Measurements from ENCODE around the gene KLF14. TPM values are rescaled to one million over a fixed set of nuclear protein-coding genes. Genes with fewer than 3 reads are reported as not detected.
A peak's percentile ranks its signal among the peaks of the same experiment; 100 is the strongest.
"Not testable (repeated sequence)": the region's sequence is repeated elsewhere in the genome, so short reads cannot be mapped to it uniquely, and the experiment has no call there.

The KLF14 gene
- total RNA-seq, 2 experiments from 2014 or later = not detected

GRCh38 chr7:130701650-130702049 lies 32.4 kb downstream of the KLF14 start:
- DNase-seq (no peak), ATAC-seq (no peak)
- no peak overlapping the region for H3K4me3 Mint-ChIP-seq
- H3K36me3 Mint-ChIP-seq (ENCODE audit: low read depth) = no peaks in the 10 kb centered on the region
- H3K4me1 Mint-ChIP-seq (ENCODE audit: low read depth) = no peaks in the 10 kb centered on the region
- ChIA-PET POLR2A (no interaction called here), CTCF (no interaction called here)
- intact Hi-C loops (cut with micrococcal nuclease) = no loop called here
- H3K27ac Mint-ChIP-seq = no peak overlapping the region
- no peaks in the 10 kb centered on the region for H3K9me3 Mint-ChIP-seq
- no peak for TF ChIP-seq CTCF (IDR thresholded peaks at IDR 0.05)
- peaks cover 13% of the 10 kb centered on the region for H3K27me3 Mint-ChIP-seq

GRCh38 chr7:130700760-130701159 lies 33.2 kb downstream of the KLF14 start:
- POLR2A ChIA-PET = no interaction called here
- no peaks in the 10 kb centered on the region for H3K4me1 Mint-ChIP-seq (ENCODE audit: low read depth)
- H3K27ac Mint-ChIP-seq = no peak overlapping the region
- H3K4me3 Mint-ChIP-seq = no peak overlapping the region
- ATAC-seq = no peak
- no peak for DNase-seq
- intact Hi-C loops (cut with micrococcal nuclease) = no loop called here
- TF ChIP-seq CTCF (IDR thresholded peaks at IDR 0.05) = no peak
- no peaks in the 10 kb centered on the region for H3K9me3 Mint-ChIP-seq
- CTCF ChIA-PET = no interaction called here
- H3K27me3 Mint-ChIP-seq = peaks cover 5% of the 10 kb centered on the region
- no peaks in the 10 kb centered on the region for H3K36me3 Mint-ChIP-seq (ENCODE audit: low read depth)

GRCh38 chr7:130699686-130700085 lies 34.3 kb downstream of the KLF14 start:
- CTCF ChIA-PET = interaction anchor here (1.3 kb wide), 1 partner anchor 59 kb away, joined by 3 read pairs; no protein-coding TSS in a partner anchor
- H3K27ac Mint-ChIP-seq = no peak overlapping the region
- H3K4me1 Mint-ChIP-seq (ENCODE audit: low read depth) = no peaks in the 10 kb centered on the region
- H3K36me3 Mint-ChIP-seq (ENCODE audit: low read depth) = no peaks in the 10 kb centered on the region
- no peak for TF ChIP-seq CTCF (IDR thresholded peaks at IDR 0.05)
- POLR2A ChIA-PET = no interaction called here
- no peaks in the 10 kb centered on the region for H3K9me3 Mint-ChIP-seq
- intact Hi-C loops (cut with micrococcal nuclease) = no loop called here
- H3K4me3 Mint-ChIP-seq = no peak overlapping the region
- DNase-seq (peak; percentile 5), ATAC-seq (no peak)
- peaks cover 4% of the 10 kb centered on the region for H3K27me3 Mint-ChIP-seq

GRCh38 chr7:130697820-130698219 lies 36.2 kb downstream of the KLF14 start:
- Mint-ChIP-seq H3K4me3 (no peak overlapping the region), H3K9me3 (no peaks in the 10 kb centered on the region), H3K27me3 (no peaks in the 10 kb centered on the region), H3K36me3 (ENCODE audit: low read depth) (no peaks in the 10 kb centered on the region), H3K4me1 (ENCODE audit: low read depth) (no peaks in the 10 kb centered on the region), H3K27ac (no peak overlapping the region)
- intact Hi-C loops (cut with micrococcal nuclease) = no loop called here
- ChIA-PET POLR2A (no interaction called here), CTCF (no interaction called here)
- no peak for ATAC-seq
- DNase-seq = no peak
- no peak for TF ChIP-seq CTCF (IDR thresholded peaks at IDR 0.05)

- POLR2A ChIA-PET = no interaction called here
- peak; percentile 38 for TF ChIP-seq CTCF (IDR thresholded peaks at IDR 0.05)
- no peaks in the 10 kb centered on the region for H3K27me3 Mint-ChIP-seq
- H3K9me3 Mint-ChIP-seq = peaks cover 7% of the 10 kb centered on the region
- CTCF ChIA-PET = no interaction called here
- H3K36me3 Mint-ChIP-seq (ENCODE audit: low read depth) = no peaks in the 10 kb centered on the region
- no peak overlapping the region for H3K27ac Mint-ChIP-seq
- intact Hi-C loops (cut with micrococcal nuclease) = no loop called here
- ATAC-seq (no peak), DNase-seq (no peak)
- no peak overlapping the region for H3K4me3 Mint-ChIP-seq
- no peaks in the 10 kb centered on the region for H3K4me1 Mint-ChIP-seq (ENCODE audit: low read depth)
These were observed 38.2 kb downstream of the KLF14 start for GRCh38 chr7:130695840-130696239.

- DNase-seq; CTCF ChIA-PET; intact Hi-C loops (cut with micrococcal nuclease); H3K4me1 Mint-ChIP-seq (ENCODE audit: low read depth); H3K4me3 Mint-ChIP-seq; ATAC-seq; POLR2A ChIA-PET; H3K36me3 Mint-ChIP-seq (ENCODE audit: low read depth); H3K27ac Mint-ChIP-seq; H3K27me3 Mint-ChIP-seq: not testable (repeated sequence)
- peaks cover 12% of the 10 kb centered on the region for H3K9me3 Mint-ChIP-seq
These were observed 41.6 kb downstream of the KLF14 start for GRCh38 chr7:130692396-130692795.
